Measurements from ENCODE around the gene FSTL5. TPM values are rescaled to one million over a fixed set of nuclear protein-coding genes. Genes with fewer than 3 reads are reported as not detected.

FSTL5 gene
- total and polyA plus RNA-seq, 2 experiments from 2014 or later, result 0.29 to 0.57 TPM

GRCh38 chr4:161696944-161697343 lies 466.9 kb downstream of the FSTL5 start:
- Histone ChIP-seq H4K20me1 (ENCODE audit: insufficient read depth, poor library complexity, severe bottlenecking) (no peaks in the 10 kb centered on the region), H2AFZ (no peak overlapping the region), H3K79me2 (no peaks in the 10 kb centered on the region), H3K4me3 (no peak overlapping the region), H3K4me2 (no peak overlapping the region), H3K27ac (no peak overlapping the region), H3K4me1 (ENCODE audit: insufficient read depth) (no peaks in the 10 kb centered on the region), H3K36me3 (replicated peaks; ENCODE audit: insufficient read depth, low read depth) (no peaks in the 10 kb centered on the region), H3K9me2 (replicated peaks; ENCODE audit: insufficient read depth) (no peaks in the 10 kb centered on the region), H3K9me3 (ENCODE audit: low read depth) (no peaks in the 10 kb centered on the region), H3K27me3 (no peaks in the 10 kb centered on the region)
- TF ChIP-seq EZH2 (IDR thresholded peaks at IDR 0.05; ENCODE audit: borderline replicate concordance), result no peak
- no peak for TF ChIP-seq EZH2phosphoT487 (IDR thresholded peaks at IDR 0.05; ENCODE audit: low read depth, severe bottlenecking, unreplicated experiment)
- TF ChIP-seq CTCF (IDR thresholded peaks at IDR 0.05; ENCODE audit: poor library complexity), result no peak
- DNase-seq (ENCODE audit: low spot score), result no peak
- WGBS (ENCODE audit: low lambda C conversion rate, missing lambda C conversion rate), result 76% methylated on average over 1 of the region's 1 CpG

- H3K4me3 ChIP-seq, result no peak overlapping the region
- no peak for DNase-seq (ENCODE audit: low spot score)
- H3K4me2 ChIP-seq, result no peak overlapping the region
- H3K27ac ChIP-seq, result no peak overlapping the region
- H4K20me1 ChIP-seq (ENCODE audit: insufficient read depth, poor library complexity, severe bottlenecking), result no peaks in the 10 kb centered on the region
- H3K9me2 ChIP-seq (replicated peaks; ENCODE audit: insufficient read depth), result no peaks in the 10 kb centered on the region
- no peaks in the 10 kb centered on the region for H3K4me1 ChIP-seq (ENCODE audit: insufficient read depth)
- TF ChIP-seq CTCF (IDR thresholded peaks at IDR 0.05; ENCODE audit: poor library complexity) (no peak), EZH2 (IDR thresholded peaks at IDR 0.05; ENCODE audit: borderline replicate concordance) (no peak), EZH2phosphoT487 (IDR thresholded peaks at IDR 0.05; ENCODE audit: low read depth, severe bottlenecking, unreplicated experiment) (no peak)
- no peaks in the 10 kb centered on the region for H3K79me2 ChIP-seq
- no peak overlapping the region for H2AFZ ChIP-seq
- 63% methylated on average over 2 of the region's 2 CpGs for WGBS (ENCODE audit: low lambda C conversion rate, missing lambda C conversion rate)
- no peaks in the 10 kb centered on the region for H3K9me3 ChIP-seq (ENCODE audit: low read depth)
- H3K36me3 ChIP-seq (replicated peaks; ENCODE audit: insufficient read depth, low read depth), result no peaks in the 10 kb centered on the region
- no peaks in the 10 kb centered on the region for H3K27me3 ChIP-seq
Observed at GRCh38 chr4:161680146-161680545, 483.7 kb downstream of the FSTL5 start.

- no peak overlapping the region for H3K27ac ChIP-seq
- H3K4me3 ChIP-seq, result no peak overlapping the region
- no peaks in the 10 kb centered on the region for H3K79me2 ChIP-seq
- DNase-seq (ENCODE audit: low spot score), result no peak
- H3K9me2 ChIP-seq (replicated peaks; ENCODE audit: insufficient read depth), result no peaks in the 10 kb centered on the region
- no peaks in the 10 kb centered on the region for H3K9me3 ChIP-seq (ENCODE audit: low read depth)
- no peak overlapping the region for H2AFZ ChIP-seq
- H3K4me1 ChIP-seq (ENCODE audit: insufficient read depth), result no peaks in the 10 kb centered on the region
- H3K27me3 ChIP-seq, result no peaks in the 10 kb centered on the region
- no peaks in the 10 kb centered on the region for H3K36me3 ChIP-seq (replicated peaks; ENCODE audit: insufficient read depth, low read depth)
- H3K4me2 ChIP-seq, result no peak overlapping the region
- 95% methylated on average over 7 of the region's 7 CpGs for WGBS (ENCODE audit: low lambda C conversion rate, missing lambda C conversion rate)
- no peaks in the 10 kb centered on the region for H4K20me1 ChIP-seq (ENCODE audit: insufficient read depth, poor library complexity, severe bottlenecking)
- TF ChIP-seq CTCF (IDR thresholded peaks at IDR 0.05; ENCODE audit: poor library complexity) (no peak), EZH2 (IDR thresholded peaks at IDR 0.05; ENCODE audit: borderline replicate concordance) (no peak), EZH2phosphoT487 (IDR thresholded peaks at IDR 0.05; ENCODE audit: low read depth, severe bottlenecking, unreplicated experiment) (no peak)
Observed at GRCh38 chr4:161664740-161665139, 499.1 kb downstream of the FSTL5 start.

- Histone ChIP-seq H3K27me3 (no peaks in the 10 kb centered on the region), H4K20me1 (ENCODE audit: insufficient read depth, poor library complexity, severe bottlenecking) (no peaks in the 10 kb centered on the region), H3K9me2 (replicated peaks; ENCODE audit: insufficient read depth) (no peaks in the 10 kb centered on the region), H3K36me3 (replicated peaks; ENCODE audit: insufficient read depth, low read depth) (no peaks in the 10 kb centered on the region), H3K9me3 (ENCODE audit: low read depth) (no peaks in the 10 kb centered on the region), H3K79me2 (no peaks in the 10 kb centered on the region), H3K4me3 (no peak overlapping the region), H3K4me2 (no peak overlapping the region), H2AFZ (no peak overlapping the region), H3K27ac (no peak overlapping the region), H3K4me1 (ENCODE audit: insufficient read depth) (no peaks in the 10 kb centered on the region)
- no peak for DNase-seq (ENCODE audit: low spot score)
- TF ChIP-seq EZH2phosphoT487 (IDR thresholded peaks at IDR 0.05; ENCODE audit: low read depth, severe bottlenecking, unreplicated experiment) (no peak), CTCF (IDR thresholded peaks at IDR 0.05; ENCODE audit: poor library complexity) (no peak), EZH2 (IDR thresholded peaks at IDR 0.05; ENCODE audit: borderline replicate concordance) (no peak)
- 93% methylated on average over 6 of the region's 6 CpGs for WGBS (ENCODE audit: low lambda C conversion rate, missing lambda C conversion rate)
Observed at GRCh38 chr4:161663844-161664243, 500.0 kb downstream of the FSTL5 start.

All from hepatocyte (in vitro differentiated cells).